ENCODE measurements around the gene APBB3.

APBB3 gene

DNA sequence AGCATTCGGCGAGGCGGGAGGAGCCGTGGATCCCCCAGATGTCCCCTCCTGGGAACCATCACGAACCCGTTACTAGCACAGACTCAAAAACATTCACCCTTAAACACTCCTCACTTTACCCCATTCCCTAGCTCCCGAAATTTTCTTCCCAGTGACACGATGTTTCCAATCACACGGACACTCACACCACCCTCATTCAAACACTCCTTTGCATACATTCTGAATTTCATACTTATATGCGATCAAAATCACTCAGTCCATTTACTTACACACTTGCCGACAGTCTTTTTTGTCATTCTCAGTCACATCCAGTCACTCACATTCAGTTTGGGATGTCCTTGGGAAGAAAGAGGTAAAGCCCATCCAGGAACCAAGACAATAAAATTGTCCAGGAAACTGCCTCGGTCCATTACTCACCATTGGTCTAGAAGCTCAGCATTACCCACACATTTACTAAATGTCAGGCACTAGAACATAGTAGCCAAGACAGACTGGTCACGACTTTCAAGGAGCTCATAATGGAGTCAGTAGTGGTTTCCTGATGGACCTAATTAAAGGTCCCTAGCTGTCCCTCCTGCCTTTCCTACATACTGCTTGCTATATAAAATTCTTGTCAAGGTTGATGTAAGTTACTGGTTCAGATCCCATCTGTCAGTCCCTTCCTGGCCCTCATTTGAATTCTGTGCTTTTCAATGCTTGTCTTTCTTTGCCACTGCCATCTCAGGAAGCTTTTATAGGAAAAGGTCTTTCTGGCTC, 804 bp upstream of the APBB3 start:
- no peak for DNase-seq (ENCODE audit: low read depth)
- H3K4me3 ChIP-seq (ENCODE audit: low read depth, low read length) = peak overlapping the region; percentile 95
- TF ChIP-seq, protein P1, sequence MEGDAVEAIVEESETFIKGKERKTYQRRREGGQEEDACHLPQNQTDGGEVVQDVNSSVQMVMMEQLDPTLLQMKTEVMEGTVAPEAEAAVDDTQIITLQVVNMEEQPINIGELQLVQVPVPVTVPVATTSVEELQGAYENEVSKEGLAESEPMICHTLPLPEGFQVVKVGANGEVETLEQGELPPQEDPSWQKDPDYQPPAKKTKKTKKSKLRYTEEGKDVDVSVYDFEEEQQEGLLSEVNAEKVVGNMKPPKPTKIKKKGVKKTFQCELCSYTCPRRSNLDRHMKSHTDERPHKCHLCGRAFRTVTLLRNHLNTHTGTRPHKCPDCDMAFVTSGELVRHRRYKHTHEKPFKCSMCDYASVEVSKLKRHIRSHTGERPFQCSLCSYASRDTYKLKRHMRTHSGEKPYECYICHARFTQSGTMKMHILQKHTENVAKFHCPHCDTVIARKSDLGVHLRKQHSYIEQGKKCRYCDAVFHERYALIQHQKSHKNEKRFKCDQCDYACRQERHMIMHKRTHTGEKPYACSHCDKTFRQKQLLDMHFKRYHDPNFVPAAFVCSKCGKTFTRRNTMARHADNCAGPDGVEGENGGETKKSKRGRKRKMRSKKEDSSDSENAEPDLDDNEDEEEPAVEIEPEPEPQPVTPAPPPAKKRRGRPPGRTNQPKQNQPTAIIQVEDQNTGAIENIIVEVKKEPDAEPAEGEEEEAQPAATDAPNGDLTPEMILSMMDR (IDR thresholded peaks at IDR 0.05; ENCODE audit: low read depth, low read length) = no peak
- no peak for TF ChIP-seq MYC (IDR thresholded peaks at IDR 0.05; ENCODE audit: low read depth, low read length)
- TF ChIP-seq POLR2A (IDR thresholded peaks at IDR 0.05; ENCODE audit: extremely low read depth, insufficient read length) = no peak
- TF ChIP-seq, protein P2, sequence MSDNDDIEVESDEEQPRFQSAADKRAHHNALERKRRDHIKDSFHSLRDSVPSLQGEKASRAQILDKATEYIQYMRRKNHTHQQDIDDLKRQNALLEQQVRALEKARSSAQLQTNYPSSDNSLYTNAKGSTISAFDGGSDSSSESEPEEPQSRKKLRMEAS (IDR thresholded peaks at IDR 0.05; ENCODE audit: low read depth, low read length) = no peak

DNA sequence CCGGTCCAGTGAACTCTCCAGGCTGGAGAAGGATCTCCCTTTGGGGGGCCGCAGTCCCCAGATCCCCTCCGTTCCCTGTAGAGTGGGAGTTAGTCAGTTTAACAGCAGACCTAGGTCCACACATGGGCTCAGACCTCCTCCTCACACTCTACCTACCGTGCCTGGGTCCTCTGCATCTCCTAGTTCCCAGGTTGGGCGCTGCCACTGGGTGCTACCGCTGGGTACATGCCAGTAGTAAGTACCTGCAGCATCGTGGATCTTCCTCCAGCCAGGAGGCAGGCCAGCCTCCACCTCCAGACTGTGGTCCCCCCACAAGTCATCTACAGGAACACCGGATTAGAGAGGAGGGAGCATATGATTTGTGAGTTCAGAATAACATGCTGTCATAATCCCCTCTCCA, 802 bp downstream of the APBB3 start:
- DNase-seq (ENCODE audit: low read depth) = no peak
- H3K4me3 ChIP-seq (ENCODE audit: low read depth, low read length) = peak overlapping the region; percentile 95
- TF ChIP-seq MYC (IDR thresholded peaks at IDR 0.05; ENCODE audit: low read depth, low read length) (no peak), POLR2A (IDR thresholded peaks at IDR 0.05; ENCODE audit: extremely low read depth, insufficient read length) (no peak)
- TF ChIP-seq, protein P2 (IDR thresholded peaks at IDR 0.05; ENCODE audit: low read depth, low read length) = no peak
- TF ChIP-seq, protein P1 (IDR thresholded peaks at IDR 0.05; ENCODE audit: low read depth, low read length) = no peak

DNA sequence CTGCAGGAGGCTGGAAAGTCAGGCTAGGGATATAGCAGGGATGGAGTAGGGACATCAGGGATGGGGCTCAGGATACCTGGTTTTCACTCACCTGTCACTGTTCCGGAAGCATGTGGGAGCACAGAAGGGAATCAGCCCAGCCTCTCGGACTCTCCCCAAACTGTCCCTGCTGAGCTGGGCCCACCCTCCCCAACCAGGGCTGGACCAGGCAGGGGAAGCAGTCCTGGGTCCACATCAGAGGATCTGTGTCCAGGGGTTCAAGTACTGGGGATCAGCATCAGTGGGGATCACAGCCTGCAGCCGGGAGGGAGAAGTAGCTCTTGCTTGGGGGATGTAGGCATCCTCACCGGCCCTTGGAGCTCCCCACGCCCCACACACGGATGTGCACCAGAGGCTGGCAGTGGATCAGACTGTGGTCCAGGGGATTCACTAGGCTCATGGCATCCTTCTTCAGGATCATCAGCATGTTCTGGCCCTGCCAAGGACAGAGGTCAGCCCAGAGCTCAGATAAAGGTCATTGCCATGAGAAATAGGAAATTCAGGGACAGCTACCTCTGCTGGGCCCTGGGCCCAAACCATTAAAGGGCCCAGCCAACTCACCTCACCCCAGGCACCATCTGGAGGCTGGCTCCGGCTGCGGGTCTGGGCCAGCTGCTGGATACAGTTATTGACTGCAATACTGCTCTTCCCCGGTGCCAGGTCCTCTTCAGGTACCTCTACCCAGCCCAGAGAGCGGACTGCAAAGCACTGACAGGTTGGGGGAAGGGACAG, 2.5 kb downstream of the APBB3 start:
- TF ChIP-seq MYC (IDR thresholded peaks at IDR 0.05; ENCODE audit: low read depth, low read length) (no peak), POLR2A (IDR thresholded peaks at IDR 0.05; ENCODE audit: extremely low read depth, insufficient read length) (no peak)
- TF ChIP-seq, protein P1 (IDR thresholded peaks at IDR 0.05; ENCODE audit: low read depth, low read length) = no peak
- TF ChIP-seq, protein P2 (IDR thresholded peaks at IDR 0.05; ENCODE audit: low read depth, low read length) = no peak
- DNase-seq (ENCODE audit: low read depth) = no peak
- H3K4me3 ChIP-seq (ENCODE audit: low read depth, low read length) = no peak overlapping the region

DNA sequence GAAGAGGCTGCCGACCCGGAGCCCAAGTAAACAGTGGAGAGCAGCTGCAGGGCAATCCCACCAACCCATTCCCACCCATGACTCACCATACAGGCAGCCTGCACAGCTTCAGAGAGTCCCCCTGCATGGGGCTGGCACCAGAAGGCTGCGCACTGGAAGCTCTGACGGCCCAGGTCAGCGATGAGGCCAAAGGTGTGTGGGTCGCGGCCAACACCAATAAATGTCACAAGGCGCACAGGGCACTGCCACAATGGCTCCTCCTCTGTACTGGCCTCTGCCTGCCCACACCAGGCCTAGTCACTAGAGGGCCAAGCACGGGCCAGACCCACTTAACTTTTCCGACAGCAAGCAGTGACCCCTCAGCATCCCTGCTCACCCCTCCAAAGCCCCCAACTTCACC, 4.2 kb downstream of the APBB3 start:
- TF ChIP-seq POLR2A (IDR thresholded peaks at IDR 0.05; ENCODE audit: extremely low read depth, insufficient read length) (no peak), MYC (IDR thresholded peaks at IDR 0.05; ENCODE audit: low read depth, low read length) (no peak)
- TF ChIP-seq, protein P2 (IDR thresholded peaks at IDR 0.05; ENCODE audit: low read depth, low read length) = no peak
- no peak for DNase-seq (ENCODE audit: low read depth)
- no peak overlapping the region for H3K4me3 ChIP-seq (ENCODE audit: low read depth, low read length)

DNA sequence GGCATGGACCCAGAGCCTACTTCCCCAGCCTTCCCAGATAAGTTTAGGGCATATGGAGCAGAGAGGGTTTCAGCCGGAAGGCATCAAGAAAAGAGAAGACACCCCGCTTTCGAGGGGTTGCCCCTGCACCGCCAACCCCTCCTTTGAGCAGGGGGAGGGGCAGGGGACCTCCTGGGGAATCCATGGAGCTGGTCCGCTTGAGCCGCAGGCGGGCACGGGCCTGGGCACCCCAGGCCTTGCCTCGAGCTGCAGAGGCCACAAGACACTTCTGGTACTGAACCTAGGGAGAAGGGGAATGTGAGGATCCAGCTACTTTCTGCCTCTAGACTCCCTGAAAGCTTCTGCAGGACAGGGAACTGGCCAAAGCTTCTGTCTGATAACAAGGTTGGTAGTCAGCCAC, 5.9 kb downstream of the APBB3 start:
- DNase-seq (ENCODE audit: low read depth) = no peak
- H3K4me3 ChIP-seq (ENCODE audit: low read depth, low read length) = no peak overlapping the region
- no peak for TF ChIP-seq MYC (IDR thresholded peaks at IDR 0.05; ENCODE audit: low read depth, low read length)
- TF ChIP-seq, protein P2 (IDR thresholded peaks at IDR 0.05; ENCODE audit: low read depth, low read length) = no peak
- TF ChIP-seq, protein P1 (IDR thresholded peaks at IDR 0.05; ENCODE audit: low read depth, low read length) = no peak
- no peak for TF ChIP-seq POLR2A (IDR thresholded peaks at IDR 0.05; ENCODE audit: extremely low read depth, insufficient read length)

DNA sequence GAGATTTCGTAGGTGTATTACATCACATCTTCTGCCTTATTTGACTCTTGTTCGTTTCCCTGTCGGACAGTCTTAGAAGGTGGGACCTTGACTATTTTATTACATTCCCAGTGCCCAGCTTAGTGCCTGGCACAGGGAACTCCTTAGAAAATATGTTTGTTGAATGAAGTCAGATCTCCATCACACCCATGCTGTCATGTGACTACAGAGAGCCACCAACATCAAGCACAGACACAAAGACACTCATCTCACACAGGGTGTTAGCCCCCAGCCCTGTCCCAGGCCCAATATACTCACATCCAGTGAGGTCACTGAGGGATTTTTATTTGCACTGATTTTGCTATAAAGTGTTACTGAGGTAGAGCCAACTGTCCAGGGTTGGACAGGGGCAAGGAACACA, 6.4 kb downstream of the APBB3 start:
- H3K4me3 ChIP-seq (ENCODE audit: low read depth, low read length) = peak overlapping the region; percentile 48
- DNase-seq (ENCODE audit: low read depth) = no peak
- TF ChIP-seq MYC (IDR thresholded peaks at IDR 0.05; ENCODE audit: low read depth, low read length) (no peak), POLR2A (IDR thresholded peaks at IDR 0.05; ENCODE audit: extremely low read depth, insufficient read length) (no peak)
- TF ChIP-seq, protein P1 (IDR thresholded peaks at IDR 0.05; ENCODE audit: low read depth, low read length) = no peak
- TF ChIP-seq, protein P2 (IDR thresholded peaks at IDR 0.05; ENCODE audit: low read depth, low read length) = no peak
